Endometrial microvascular endothelial cells (primary cell): ENCODE measurements around the gene ZNF536. TPM values are rescaled to one million over a fixed set of nuclear protein-coding genes. Genes with fewer than 3 reads are reported as not detected.

ENCODE experiments used
- in situ Hi-C: cut with HindIII; loops from 2 replicates; pipeline ENCODE4 v1.10.0; 2017; ENCODE audit warnings: low sequenced_read_pairs, low pct_unique_long_range_greater_than_20kb; ENCODE audit errors: inconsistent ontology term
- total RNA-seq: library from RNA; depleted of rRNA; stranded (reverse); fragments of >200 nt; gene quantifications from one replicate; pipeline ENCODE4 v1.2.3, GENCODE V29; 2015; ENCODE audit errors: inconsistent ontology term

ZNF536 gene
- total RNA-seq, 1 donor from 2014 or later = not detected

- in situ Hi-C loops = no loop called here
These were observed 162.8 kb downstream of the ZNF536 start for GRCh38 chr19:30535011-30535410.

- in situ Hi-C loops = no loop called here
These were observed 164.8 kb downstream of the ZNF536 start for GRCh38 chr19:30536975-30537374.

- in situ Hi-C loops = no loop called here
These were observed 167.1 kb downstream of the ZNF536 start for GRCh38 chr19:30539315-30539714.

GRCh38 chr19:30539981-30540380 is 167.8 kb downstream of the ZNF536 start:
- in situ Hi-C loops = no loop called here

GRCh38 chr19:30540761-30541160 is 168.6 kb downstream of the ZNF536 start:
- in situ Hi-C loops = no loop called here

GRCh38 chr19:30541575-30541974 is 169.4 kb downstream of the ZNF536 start:
- in situ Hi-C loops = no loop called here

- in situ Hi-C loops = no loop called here
These were observed 171.2 kb downstream of the ZNF536 start for GRCh38 chr19:30543243-30543945.

- in situ Hi-C loops = no loop called here
These were observed 173.6 kb downstream of the ZNF536 start for GRCh38 chr19:30545752-30546151.

GRCh38 chr19:30546332-30546731 is 174.1 kb downstream of the ZNF536 start:
- in situ Hi-C loops = no loop called here

- in situ Hi-C loops = no loop called here
These were observed 175.1 kb downstream of the ZNF536 start for GRCh38 chr19:30547246-30547645.

- in situ Hi-C loops = no loop called here
These were observed 177.0 kb downstream of the ZNF536 start for GRCh38 chr19:30549151-30549550.

- in situ Hi-C loops = no loop called here
These were observed 179.1 kb downstream of the ZNF536 start for GRCh38 chr19:30551271-30551670.

- in situ Hi-C loops = no loop called here
These were observed 180.4 kb downstream of the ZNF536 start for GRCh38 chr19:30552593-30552992.

GRCh38 chr19:30555075-30555790 is 183.0 kb downstream of the ZNF536 start:
- in situ Hi-C loops = no loop called here

- in situ Hi-C loops = no loop called here
These were observed 183.6 kb downstream of the ZNF536 start for GRCh38 chr19:30555791-30556110.

GRCh38 chr19:30556230-30556711 is 184.1 kb downstream of the ZNF536 start:
- in situ Hi-C loops = no loop called here

GRCh38 chr19:30557212-30557611 is 185.0 kb downstream of the ZNF536 start:
- in situ Hi-C loops = no loop called here

- in situ Hi-C loops = no loop called here
These were observed 185.9 kb downstream of the ZNF536 start for GRCh38 chr19:30557927-30558557.

- in situ Hi-C loops = no loop called here
These were observed 186.6 kb downstream of the ZNF536 start for GRCh38 chr19:30558793-30559192.

GRCh38 chr19:30559446-30559845 is 187.3 kb downstream of the ZNF536 start:
- in situ Hi-C loops = no loop called here
